Raji (cell line): ENCODE data around the gene CDKN1A.

Source experiments
- POLR2A ChIP-seq: IDR thresholded peaks from 2 replicates; pipeline ENCODE4 v1.6.1; 2011; ENCODE audit warnings: low read depth, low read length, control low read depth; ENCODE audit not compliant: insufficient read depth

Gene CDKN1A

DNA sequence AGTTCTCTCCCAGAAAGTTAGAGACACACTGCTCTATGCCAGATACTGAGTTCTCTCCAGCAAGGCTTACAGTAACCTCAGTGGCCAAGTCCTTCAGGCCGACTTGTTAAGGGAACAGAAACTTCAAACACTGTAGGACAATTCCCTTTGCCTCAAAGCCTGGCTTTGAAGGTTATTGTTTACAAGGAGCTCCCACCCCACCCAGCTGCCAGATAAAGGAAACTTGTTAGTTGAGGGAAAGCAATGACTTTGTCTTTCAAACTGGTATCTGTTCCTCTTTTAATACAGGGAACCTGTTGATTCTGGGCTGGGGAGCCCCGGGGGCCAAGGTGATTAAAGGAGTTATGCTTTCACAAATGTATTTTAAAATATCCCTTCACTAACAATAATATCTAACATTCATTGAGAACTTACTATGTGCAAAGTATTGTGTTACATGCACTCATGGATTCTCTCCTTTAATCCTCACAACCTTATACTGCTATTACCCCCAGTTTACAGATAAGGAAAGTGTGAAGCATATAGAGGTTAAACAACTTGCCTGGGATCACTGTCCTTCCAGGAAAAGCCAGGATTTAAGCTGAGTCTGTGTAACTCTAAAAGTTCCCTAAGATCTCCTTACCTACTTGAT lies 27.6 kb upstream of the CDKN1A start:
- TF ChIP-seq POLR2A: no peak

DNA sequence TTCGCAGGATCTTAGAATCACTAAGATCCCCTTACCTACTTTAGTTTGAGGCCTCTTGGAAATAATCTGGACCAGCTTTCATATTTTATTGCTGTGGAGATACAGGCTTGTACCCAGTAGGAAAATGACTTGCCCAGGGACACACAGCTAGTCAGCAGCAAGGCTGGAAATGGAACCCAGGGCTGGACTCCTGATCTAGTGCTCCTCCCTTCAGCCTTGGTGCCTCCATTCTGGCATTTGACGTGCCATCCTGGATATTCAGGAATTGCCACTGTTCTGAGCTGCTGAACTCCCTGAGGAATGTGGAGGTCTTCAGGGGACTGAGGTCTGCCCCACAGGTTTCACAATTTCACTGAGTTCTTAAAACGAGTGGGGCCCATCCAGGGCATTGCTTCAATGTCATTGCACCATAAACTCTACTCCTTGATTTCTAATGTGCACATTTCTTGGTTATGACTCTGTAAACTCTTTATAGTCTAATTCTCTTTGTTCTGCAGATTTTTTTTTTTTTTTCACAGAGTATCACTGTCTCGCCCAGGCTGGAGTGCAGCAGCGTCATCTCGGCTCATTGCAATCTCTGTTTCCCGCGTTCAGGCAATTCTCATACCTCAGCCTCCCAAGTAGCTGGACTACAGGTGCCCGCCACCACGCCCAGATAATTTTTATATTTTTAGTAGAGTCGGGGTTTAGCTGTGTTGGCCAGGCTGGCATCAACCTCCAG lies 26.7 kb upstream of the CDKN1A start:
- TF ChIP-seq POLR2A: no peak

DNA sequence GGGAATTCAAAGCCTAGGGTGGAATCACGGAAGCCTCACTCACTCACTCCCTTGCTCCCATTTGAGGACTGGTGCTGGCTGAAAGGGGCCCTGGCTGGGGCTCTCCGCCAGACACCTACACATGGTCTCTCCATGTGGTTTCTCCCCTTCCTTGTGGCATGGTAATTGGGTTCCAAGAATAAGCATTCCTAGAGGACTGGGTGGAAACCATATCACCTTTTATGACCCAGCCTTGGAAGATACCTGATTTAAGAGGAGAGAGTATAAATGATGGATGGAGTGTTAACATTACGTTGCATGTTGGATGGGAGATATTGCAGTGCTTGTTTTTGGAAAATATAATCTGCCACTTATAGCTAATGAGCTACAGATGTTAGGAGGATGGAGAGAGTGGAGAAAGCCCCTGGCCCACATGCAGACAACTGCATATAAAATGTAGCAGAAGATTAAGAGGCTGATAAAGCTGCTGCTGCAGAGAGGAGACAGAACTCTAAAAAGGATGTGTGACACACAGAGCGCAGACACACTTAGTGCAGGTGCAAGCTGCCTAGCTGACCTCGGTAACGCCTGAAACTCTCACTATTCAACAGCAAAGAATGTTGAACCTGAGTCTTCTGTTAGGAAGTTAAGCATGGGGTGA lies 23.3 kb upstream of the CDKN1A start:
- no peak for TF ChIP-seq POLR2A

DNA sequence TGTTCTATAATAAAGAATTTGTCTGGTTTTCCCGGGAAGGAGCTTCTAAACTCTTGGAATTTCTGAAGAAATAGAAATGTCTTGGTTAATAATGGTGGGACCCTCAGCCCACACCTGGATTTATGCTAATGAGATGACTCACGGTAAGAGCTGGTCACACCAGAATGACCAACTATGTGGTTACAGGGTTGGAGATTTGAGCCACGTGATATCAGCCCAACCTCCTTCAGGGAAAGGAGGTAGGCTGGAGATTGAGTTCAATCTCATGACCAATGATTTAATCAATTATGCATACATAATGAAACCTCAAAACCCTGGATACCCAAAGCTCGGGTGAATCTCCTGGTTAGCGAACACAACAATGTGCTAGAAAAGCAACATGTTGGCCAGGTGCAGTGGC lies 22.1 kb upstream of the CDKN1A start:
- TF ChIP-seq POLR2A: no peak

DNA sequence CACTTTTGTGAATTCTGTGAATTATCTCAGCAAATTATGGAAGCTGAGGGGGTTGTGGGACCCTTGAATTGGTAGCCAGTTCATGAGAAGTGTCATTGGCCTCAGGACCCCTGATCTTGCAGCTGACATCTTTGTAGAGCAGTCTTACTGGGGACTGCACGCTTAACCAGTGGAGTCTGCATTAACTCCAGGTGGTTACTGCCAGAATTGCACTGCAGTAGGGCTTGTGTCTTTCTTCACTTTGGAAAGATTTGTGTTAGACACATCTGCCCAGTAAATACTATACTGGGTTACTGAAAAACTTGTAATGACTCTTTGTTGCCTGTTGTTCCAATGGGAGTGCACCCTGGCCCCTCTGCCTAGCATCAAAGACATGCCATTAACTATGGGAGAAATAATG lies 21.2 kb upstream of the CDKN1A start:
- TF ChIP-seq POLR2A: no peak

DNA sequence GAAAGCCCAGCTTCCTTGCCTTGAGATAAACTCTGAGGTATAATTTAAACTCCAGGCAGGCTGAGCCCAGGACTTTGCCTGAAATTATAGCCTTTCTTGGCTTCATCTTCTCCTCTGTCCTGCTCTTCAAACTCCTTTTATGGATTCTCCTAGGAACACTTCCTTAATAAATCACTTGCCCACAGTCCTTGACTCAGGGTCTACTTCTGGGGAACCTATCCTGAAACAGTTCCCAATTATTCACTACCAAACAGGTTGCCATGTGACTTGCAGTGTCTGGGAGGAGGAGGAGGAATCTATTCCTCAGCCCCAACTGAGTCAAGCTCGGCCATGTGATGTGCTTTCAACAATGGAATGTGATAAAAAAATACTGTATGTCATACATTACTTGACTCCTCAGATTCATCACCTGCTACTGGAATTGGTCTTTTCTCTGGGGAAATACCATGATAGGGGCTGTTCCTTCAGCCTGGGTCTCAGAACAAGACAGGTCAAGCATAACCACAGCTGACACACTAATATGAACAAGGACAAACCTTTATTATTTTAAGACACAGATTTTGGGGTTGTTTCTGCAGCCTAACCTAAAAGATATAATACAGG lies 20.5 kb upstream of the CDKN1A start:
- no peak for TF ChIP-seq POLR2A

DNA sequence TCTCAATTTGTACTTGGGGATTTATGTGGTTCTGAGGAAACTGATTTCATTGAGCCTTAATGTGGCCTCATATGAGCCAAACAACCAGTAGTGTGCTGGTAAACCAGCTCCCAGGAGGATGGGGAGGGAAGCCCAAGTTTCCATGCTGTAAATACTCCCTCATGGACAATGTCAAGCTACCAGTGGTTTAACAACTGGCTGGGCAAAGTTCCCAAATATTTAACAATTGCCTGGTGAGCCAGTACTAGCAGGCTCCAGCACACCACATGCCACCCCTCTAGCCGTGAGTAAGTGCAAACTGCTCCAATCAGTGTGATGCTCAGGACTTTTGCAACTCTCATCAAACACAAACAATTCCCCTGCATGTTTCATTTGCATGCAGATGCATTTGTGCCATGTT lies 19.2 kb upstream of the CDKN1A start:
- no peak for TF ChIP-seq POLR2A

DNA sequence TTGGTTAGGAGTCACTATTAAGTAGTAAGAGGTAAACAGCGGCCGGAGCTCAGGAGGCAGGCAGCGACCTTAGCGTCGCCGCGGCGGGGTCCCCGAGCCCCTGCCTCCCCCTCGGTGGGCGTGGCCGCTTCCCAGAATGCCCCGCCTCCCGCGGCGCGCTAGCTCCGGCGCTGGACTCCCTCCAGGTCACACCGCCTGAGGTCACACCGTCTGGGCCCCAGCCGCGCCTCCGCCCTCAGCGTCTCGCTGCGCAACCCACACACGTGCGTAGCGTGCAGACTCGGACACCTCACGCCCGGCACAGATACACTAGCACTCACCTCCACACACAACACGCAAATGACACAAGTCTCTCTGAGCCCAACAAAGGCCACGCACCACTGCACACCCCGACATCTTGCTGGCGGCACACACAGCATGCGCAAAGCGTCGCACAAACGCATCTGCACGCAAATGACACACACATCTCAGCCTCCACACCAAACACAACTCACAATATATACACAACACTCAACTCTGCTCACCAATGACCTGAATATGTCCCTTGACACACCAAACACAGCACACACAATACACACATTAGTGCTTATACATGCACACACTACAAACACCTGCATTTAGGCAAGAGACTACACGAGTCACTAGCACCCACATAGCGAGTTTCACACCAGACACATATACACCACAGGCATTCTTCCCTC lies 17.6 kb upstream of the CDKN1A start:
- TF ChIP-seq POLR2A: no peak

DNA sequence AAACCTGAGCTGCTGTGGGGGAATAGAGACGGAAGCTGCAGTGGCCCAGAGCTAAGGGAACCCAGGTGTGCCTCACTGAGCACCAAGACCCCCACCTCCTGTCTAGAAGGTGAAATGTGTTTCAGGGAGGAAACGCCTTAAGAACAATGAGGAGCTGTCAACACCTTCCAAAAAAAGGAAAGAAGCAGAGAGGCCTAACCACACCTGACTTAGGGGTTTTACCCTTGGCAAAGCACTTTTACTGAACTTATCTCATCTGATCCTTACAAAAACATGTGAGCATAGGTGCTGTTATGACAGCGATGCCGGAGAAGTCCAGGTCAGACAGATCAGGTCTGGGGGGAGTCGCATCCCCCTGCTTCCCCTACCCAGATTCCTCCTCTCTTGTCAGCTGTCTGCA lies 16.1 kb upstream of the CDKN1A start:
- no peak for TF ChIP-seq POLR2A

DNA sequence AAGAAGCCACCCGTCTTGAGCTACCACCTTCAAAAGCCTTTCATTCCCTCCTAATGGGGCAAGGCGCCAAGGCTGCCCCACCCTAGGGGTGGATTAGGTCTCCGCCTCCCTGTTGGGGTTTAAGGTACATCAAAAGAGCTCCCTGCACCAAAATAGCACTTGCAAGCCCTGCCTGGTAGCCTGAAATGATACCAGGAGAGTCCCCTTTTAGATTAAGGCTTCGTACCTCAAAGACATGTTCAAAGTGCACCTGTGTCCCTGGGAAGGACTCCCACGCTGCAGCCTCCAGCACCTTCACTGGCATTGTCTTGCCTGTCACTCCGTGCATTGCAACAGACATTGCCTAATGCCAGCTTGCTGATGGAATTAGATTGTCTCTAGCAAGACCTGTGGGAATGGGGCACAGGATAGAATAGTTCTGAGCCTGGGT lies 15.7 kb upstream of the CDKN1A start:
- no peak for TF ChIP-seq POLR2A

DNA sequence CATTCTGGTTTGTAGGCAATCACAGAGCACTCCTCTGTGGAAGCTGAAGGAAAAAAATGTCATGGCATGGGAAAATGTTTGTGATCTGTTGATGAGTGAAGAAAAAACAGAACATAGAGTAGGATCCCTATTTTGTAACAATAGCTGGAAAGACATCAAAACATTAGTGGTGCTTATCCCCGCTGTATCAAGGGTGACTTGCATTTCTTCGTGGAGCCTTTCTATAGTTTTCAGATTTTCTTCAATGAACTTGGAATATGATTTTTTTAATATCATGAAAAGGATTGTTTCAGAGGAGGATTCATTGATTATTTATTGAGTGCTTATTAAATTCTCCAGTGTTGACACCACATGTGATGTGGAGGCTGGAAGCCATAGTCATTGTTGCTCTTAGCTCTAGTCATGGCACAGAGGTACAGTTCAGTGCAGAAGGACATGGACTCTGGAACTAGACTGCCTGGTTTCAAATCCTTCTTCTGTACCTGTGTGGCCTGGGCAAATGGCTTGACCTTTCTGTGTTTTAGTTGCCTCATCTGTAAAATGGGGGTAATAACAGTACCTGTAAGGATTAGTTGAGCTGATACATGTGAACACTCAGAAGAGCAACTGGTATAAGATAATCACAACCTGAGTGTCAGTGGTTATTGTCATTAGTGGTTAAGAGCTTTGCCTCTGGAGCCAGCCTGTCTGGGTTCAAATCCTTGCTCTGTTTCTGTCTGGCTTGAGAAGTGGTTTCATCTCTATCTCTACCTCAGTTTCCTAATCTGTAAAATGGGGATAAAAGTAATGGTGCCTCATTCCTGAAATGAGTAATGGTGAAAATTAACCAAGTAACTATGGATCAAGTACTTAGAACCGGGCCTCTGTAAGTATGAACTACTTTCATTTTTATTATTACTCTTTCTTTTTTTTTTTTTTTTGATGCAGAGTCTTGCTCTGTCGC lies 14.7 kb upstream of the CDKN1A start:
- no peak for TF ChIP-seq POLR2A

DNA sequence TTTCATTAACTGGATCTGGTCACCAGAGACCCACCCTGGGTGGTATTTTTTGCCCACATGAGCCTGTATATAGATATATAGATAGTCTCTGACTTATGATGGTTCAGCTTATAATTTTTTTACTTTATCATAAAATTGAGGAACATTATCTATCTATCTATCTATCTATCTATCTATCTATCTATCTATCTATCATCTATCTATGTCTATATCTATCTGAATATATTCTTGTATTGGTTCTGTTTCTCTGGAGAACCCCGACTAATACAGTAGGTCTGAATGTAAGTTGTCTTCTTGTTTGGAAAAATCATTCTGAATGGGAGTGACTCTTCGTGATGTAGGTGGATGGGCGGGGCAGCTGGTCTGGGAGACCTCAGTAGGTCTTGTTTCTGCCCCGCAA lies 13.3 kb upstream of the CDKN1A start:
- no peak for TF ChIP-seq POLR2A

DNA sequence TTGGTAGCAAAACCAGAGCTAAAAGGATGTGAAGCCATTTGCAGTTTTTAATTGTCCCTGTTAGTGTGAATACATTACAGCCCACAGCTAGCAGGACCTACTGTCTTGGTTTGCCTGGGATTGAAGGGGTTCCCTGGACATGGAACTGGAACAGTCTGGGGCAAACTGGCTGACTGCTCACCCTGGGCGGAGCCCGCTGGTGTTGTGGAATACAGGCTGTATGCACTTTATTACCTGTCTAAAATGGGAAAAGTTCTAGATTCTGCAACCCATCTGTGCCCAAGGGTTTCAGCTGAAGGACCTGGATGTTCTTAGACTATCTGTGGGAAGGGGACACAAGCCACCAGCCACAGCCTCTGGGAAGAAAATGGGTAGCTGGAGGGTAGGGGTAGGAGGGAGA lies 12.2 kb upstream of the CDKN1A start:
- TF ChIP-seq POLR2A: no peak
